ENCODE measurements around the gene A2M. TPM values are rescaled to one million over a fixed set of nuclear protein-coding genes. Genes with fewer than 3 reads are reported as not detected.

A2M gene
- total RNA-seq, 1 donor from 2014 or later: 846 TPM

GRCh38 chr12:9118158-9118557, 2.4 kb upstream of the A2M start:
- peak overlapping the region; percentile 80 to 85 for H3K27ac ChIP-seq

DNA sequence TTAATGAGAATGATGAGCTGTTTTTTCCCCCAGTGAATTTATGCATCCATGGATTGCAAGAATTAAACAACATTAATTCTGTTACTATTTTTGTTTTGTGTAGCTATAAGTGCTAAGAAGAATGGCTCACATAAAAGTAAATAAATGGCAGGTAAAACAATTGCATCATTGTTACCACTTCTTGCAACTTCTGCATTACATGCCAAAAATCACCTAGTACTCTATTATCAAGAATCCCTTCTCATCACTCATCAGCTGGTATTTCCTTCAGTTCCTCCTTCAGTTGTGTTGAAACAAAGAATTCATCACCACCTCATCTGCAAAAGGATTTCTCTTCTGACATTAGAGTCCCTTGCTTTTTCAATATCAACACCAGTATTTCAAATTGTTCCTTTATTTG, 773 bp downstream of the A2M start:
- peaks cover 3 to 24% of the 10 kb centered on the region in 2 donors for H3K4me1 ChIP-seq
- no peaks in the 10 kb centered on the region for H3K27me3 ChIP-seq
- no peaks in the 10 kb centered on the region for H3K9me3 ChIP-seq
- no peak for DNase-seq (ENCODE audit: low spot score in 2 of 2)
- H3K36me3 ChIP-seq: peaks cover 15 to 27% of the 10 kb centered on the region in 2 donors
- H3K4me3 ChIP-seq: peak overlapping the region; percentile 34 to 69
- peak overlapping the region; percentile 80 to 85 for H3K27ac ChIP-seq
- TF ChIP-seq, protein P1, sequence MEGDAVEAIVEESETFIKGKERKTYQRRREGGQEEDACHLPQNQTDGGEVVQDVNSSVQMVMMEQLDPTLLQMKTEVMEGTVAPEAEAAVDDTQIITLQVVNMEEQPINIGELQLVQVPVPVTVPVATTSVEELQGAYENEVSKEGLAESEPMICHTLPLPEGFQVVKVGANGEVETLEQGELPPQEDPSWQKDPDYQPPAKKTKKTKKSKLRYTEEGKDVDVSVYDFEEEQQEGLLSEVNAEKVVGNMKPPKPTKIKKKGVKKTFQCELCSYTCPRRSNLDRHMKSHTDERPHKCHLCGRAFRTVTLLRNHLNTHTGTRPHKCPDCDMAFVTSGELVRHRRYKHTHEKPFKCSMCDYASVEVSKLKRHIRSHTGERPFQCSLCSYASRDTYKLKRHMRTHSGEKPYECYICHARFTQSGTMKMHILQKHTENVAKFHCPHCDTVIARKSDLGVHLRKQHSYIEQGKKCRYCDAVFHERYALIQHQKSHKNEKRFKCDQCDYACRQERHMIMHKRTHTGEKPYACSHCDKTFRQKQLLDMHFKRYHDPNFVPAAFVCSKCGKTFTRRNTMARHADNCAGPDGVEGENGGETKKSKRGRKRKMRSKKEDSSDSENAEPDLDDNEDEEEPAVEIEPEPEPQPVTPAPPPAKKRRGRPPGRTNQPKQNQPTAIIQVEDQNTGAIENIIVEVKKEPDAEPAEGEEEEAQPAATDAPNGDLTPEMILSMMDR (IDR thresholded peaks at IDR 0.05): no peak
- intact Hi-C loops (cut with DNase I): loop anchor here (5.0 to 10.0 kb wide), 4 partner anchors 53 to 1100 kb away; partner anchors contain the start of genes FOXJ2, GABARAPL1 and M6PR

More at GRCh38 chr12:9118158-9118557, 2.4 kb upstream of the A2M start:
- H3K36me3 ChIP-seq: peaks cover 0 to 2% of the 10 kb centered on the region in 2 donors
- H3K4me1 ChIP-seq: peaks cover 3 to 32% of the 10 kb centered on the region in 2 donors
- H3K27me3 ChIP-seq: no peaks in the 10 kb centered on the region
- peak overlapping the region; percentile 34 to 69 for H3K4me3 ChIP-seq
- intact Hi-C loops (cut with DNase I): loop anchor here (5.0 to 10.0 kb wide), 4 partner anchors 56 to 1097 kb away; partner anchors contain the start of genes FOXJ2, GABARAPL1 and M6PR
- H3K9me3 ChIP-seq: no peaks in the 10 kb centered on the region
- DNase-seq (ENCODE audit: low spot score in 2 of 2): peak; percentile 30 to 70
- TF ChIP-seq, protein P1 (IDR thresholded peaks at IDR 0.05): no peak

- Histone ChIP-seq H3K9me3 (no peaks in the 10 kb centered on the region), H3K27me3 (no peaks in the 10 kb centered on the region), H3K4me1 (peaks cover 3 to 17% of the 10 kb centered on the region in 2 donors), H3K36me3 (peaks cover 25 to 37% of the 10 kb centered on the region in 2 donors), H3K27ac (peak overlapping the region; percentile 19 to 65), H3K4me3 (peak overlapping the region; percentile 34 to 69)
- intact Hi-C loops (cut with DNase I): loop anchor here (10.0 kb wide), 2 partner anchors 1079 to 1101 kb away; partner anchors contain the start of genes FOXJ2 and GABARAPL1
- DNase-seq (ENCODE audit: low spot score in 2 of 2): no peak
- TF ChIP-seq, protein P1 (IDR thresholded peaks at IDR 0.05): no peak
These were observed 1.8 kb downstream of the A2M start for GRCh38 chr12:9113987-9114309.

- Histone ChIP-seq H3K36me3 (peaks cover 30 to 42% of the 10 kb centered on the region in 2 donors), H3K9me3 (no peaks in the 10 kb centered on the region), H3K27ac (peak overlapping the region; percentile 19 to 65), H3K27me3 (no peaks in the 10 kb centered on the region), H3K4me1 (peaks cover 0 to 13% of the 10 kb centered on the region in 2 donors), H3K4me3 (peak overlapping the region; percentile 34 to 69)
- intact Hi-C loops (cut with DNase I): loop anchor here (10.0 kb wide), 2 partner anchors 1079 to 1101 kb away; partner anchors contain the start of genes FOXJ2 and GABARAPL1
- DNase-seq (ENCODE audit: low spot score in 2 of 2): no peak
- TF ChIP-seq, protein P1 (IDR thresholded peaks at IDR 0.05): no peak
These were observed 2.3 kb downstream of the A2M start for GRCh38 chr12:9113296-9113986.

- H3K4me3 ChIP-seq: peak overlapping the region in 1 of 2 donors; percentile 69
- DNase-seq (ENCODE audit: low spot score in 2 of 2): no peak
- peak overlapping the region in 1 of 2 donors; percentile 22 for H3K27ac ChIP-seq
- H3K4me1 ChIP-seq: peaks cover 0 to 5% of the 10 kb centered on the region in 2 donors
- H3K36me3 ChIP-seq: peaks cover 37 to 54% of the 10 kb centered on the region in 2 donors
- H3K27me3 ChIP-seq: no peaks in the 10 kb centered on the region
- intact Hi-C loops (cut with DNase I): loop anchor here (10.0 kb wide), 2 partner anchors 1077 to 1103 kb away; partner anchors contain the start of genes FOXJ2 and GABARAPL1
- TF ChIP-seq, protein P1 (IDR thresholded peaks at IDR 0.05): no peak
- H3K9me3 ChIP-seq: no peaks in the 10 kb centered on the region
These were observed 3.5 kb downstream of the A2M start for GRCh38 chr12:9112076-9112853.
